ENCODE measurements around the gene RNF112. TPM values are rescaled to one million over a fixed set of nuclear protein-coding genes. Genes with fewer than 3 reads are reported as not detected.

Gene RNF112
- total and polyA plus RNA-seq, 2 of the 8 experiments (the other 6 are each of a cell fraction or from before 2014, with no cell fraction given) = 1.1 to 2.2 TPM

DNA sequence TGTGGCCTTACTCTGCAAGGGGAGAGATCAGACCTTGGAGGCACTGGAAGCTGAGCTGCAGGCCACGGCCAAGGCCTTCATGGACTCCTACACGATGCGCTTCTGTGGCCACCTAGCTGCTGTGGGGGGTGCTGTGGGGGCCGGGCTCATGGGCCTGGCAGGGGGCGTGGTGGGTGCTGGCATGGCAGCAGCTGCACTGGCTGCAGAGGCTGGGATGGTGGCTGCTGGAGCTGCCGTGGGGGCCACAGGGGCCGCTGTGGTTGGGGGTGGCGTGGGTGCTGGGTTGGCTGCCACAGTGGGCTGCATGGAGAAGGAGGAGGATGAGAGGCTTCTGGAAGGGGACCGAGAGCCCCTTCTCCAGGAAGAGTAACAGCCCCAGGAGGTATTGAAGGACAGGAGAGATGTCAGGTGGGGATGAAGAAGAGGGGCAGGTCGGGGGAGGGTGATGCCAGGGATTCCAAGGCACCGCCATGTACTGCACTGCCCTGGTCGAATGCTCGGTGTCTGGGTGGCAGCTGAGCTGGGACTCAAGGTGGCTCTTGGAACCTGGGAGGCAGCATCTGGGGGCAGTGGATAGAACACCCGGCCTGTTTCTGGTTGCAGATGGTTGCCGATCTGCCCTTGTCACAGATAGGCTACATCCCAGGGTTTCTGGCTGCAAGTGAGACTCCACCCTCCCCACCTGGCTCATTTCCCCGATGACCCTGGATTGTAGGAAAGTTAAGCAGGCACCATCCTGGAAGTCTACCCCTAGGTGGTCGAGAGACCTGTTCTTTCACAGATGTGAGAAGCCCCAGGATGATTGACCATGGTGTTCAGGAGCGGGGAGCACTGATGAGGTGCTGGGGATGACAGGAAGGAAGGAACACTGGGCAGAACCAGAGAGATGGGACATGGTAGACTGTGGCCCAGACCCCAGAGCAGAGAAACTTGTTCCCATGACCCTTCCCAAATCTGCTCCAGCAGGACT is 5.1 kb downstream of the RNF112 start:
- H3K9ac ChIP-seq (replicated peaks in 1 of 4; ENCODE audit: extremely low read depth in 1 of 4, low read depth in 3 of 4, low read length in 3 of 4) = no peak overlapping the region
- CTCF ChIA-PET (ENCODE audit: partially characterized antibody) = interaction anchor here (0.7 to 2.7 kb wide), 4 partner anchors 9 to 19 kb away, joined by 3 to 9 read pairs (median 6); no protein-coding TSS in a partner anchor
- H4K5ac ChIP-seq (ENCODE audit: insufficient read length, low read depth, low read length) = no peak overlapping the region
- H3K23ac ChIP-seq (ENCODE audit: insufficient read length) = no peak overlapping the region
- H2AK5ac ChIP-seq (ENCODE audit: low read depth, low read length) = no peak overlapping the region
- POLR2A ChIA-PET (ENCODE audit: partially characterized antibody) = interaction anchor here (0.8 kb wide), 1 partner anchor 32 kb away, joined by 3 read pairs; no protein-coding TSS in a partner anchor
- H2BK12ac ChIP-seq (ENCODE audit: low read depth, low read length) = no peak overlapping the region
- H4K8ac ChIP-seq (ENCODE audit: extremely low read depth, insufficient read depth, low read length) = no peak overlapping the region; the same call in none of the 2 replicates
- H2AFZ ChIP-seq (ENCODE audit: low read length) = no peak overlapping the region
- H2BK5ac ChIP-seq (ENCODE audit: low read depth, low read length) = no peak overlapping the region
- DNase-seq (ENCODE audit: low read depth in 1 of 2, low spot score in 2 of 2) (no peak), FAIRE-seq (no peak)
- H3K36me3 ChIP-seq (ENCODE audit: control insufficient read depth in 2 of 4, insufficient read depth in 4 of 4, low read length in 3 of 4) = no peaks in the 10 kb centered on the region
- H3K27ac ChIP-seq (ENCODE audit: low read depth, low read length) = no peak overlapping the region
- H4K20me1 ChIP-seq (replicated peaks in 1 of 2; ENCODE audit: control insufficient read depth in 1 of 2, insufficient read depth in 2 of 2, low read length in 2 of 2) = no peaks in the 10 kb centered on the region
- H2BK120ac ChIP-seq (replicated peaks; ENCODE audit: low read depth, low read length) = no peak overlapping the region
- H3K9me3 ChIP-seq (ENCODE audit: insufficient read depth in 2 of 2, low read depth in 1 of 2, low read length in 1 of 2) = no peaks in the 10 kb centered on the region
- H4K91ac ChIP-seq (replicated peaks; ENCODE audit: insufficient read length, low read length) = no peak overlapping the region
- H3K18ac ChIP-seq (ENCODE audit: extremely low read depth, low read length) = no peak overlapping the region
- peaks cover 0 to 4% (median under 1%) of the 10 kb centered on the region in 4 experiments; a peak in 2 of 7 replicates for H3K27me3 ChIP-seq (replicated peaks in 1 of 4; ENCODE audit: control insufficient read depth in 3 of 4, extremely low read depth in 1 of 4, insufficient read depth in 3 of 4, low read length in 3 of 4)
- no peak overlapping the region for H3K4me2 ChIP-seq (ENCODE audit: insufficient read depth in 1 of 2, low read depth in 2 of 2, low read length in 2 of 2)
- H3K4me3 ChIP-seq (ENCODE audit: extremely low read depth in 1 of 4, insufficient read depth in 2 of 4, low read depth in 3 of 4, low read length in 4 of 4) = no peak overlapping the region
- no peaks in the 10 kb centered on the region for H3K79me1 ChIP-seq (ENCODE audit: low read depth, low read length)
- no peak overlapping the region for H3K56ac ChIP-seq (replicated peaks; ENCODE audit: insufficient read length, low read depth, low read length)
- H3K79me2 ChIP-seq (ENCODE audit: control insufficient read depth in 1 of 2, insufficient read depth in 2 of 2, low read length in 2 of 2) = no peaks in the 10 kb centered on the region
- H3K4me1 ChIP-seq (replicated peaks in 1 of 4; ENCODE audit: control insufficient read depth in 3 of 4, insufficient read depth in 4 of 4, low read length in 3 of 4) = peaks cover 0 to 6% (median 5%) of the 10 kb centered on the region in 4 experiments; a peak in 4 of 7 replicates
- 94% methylated on average over 16 of the region's 18 CpGs; no CpG with 5 or more reads in 1 of the 2 experiments for WGBS, 2 experiments (ENCODE audit: extremely low coverage in 1 of 2, insufficient coverage in 1 of 2, insufficient read length in 1 of 2, insufficient replicate concordance in 2 of 2, low coverage in 1 of 2, low lambda C conversion rate in 2 of 2, missing lambda C conversion rate in 1 of 2)
- H2BK15ac ChIP-seq (ENCODE audit: low read length) = no peak overlapping the region
- H2BK20ac ChIP-seq (ENCODE audit: low read length) = 0 out of 2 replicates have a peak overlapping the region, but pooled peaks have one; percentile 3
- H3K23me2 ChIP-seq (ENCODE audit: low read depth, low read length) = no peaks in the 10 kb centered on the region
- H3K4ac ChIP-seq (replicated peaks; ENCODE audit: insufficient read length, low read depth, low read length) = no peak overlapping the region
- no peak overlapping the region for H3K14ac ChIP-seq (ENCODE audit: insufficient read length)
- TF ChIP-seq, protein P1, sequence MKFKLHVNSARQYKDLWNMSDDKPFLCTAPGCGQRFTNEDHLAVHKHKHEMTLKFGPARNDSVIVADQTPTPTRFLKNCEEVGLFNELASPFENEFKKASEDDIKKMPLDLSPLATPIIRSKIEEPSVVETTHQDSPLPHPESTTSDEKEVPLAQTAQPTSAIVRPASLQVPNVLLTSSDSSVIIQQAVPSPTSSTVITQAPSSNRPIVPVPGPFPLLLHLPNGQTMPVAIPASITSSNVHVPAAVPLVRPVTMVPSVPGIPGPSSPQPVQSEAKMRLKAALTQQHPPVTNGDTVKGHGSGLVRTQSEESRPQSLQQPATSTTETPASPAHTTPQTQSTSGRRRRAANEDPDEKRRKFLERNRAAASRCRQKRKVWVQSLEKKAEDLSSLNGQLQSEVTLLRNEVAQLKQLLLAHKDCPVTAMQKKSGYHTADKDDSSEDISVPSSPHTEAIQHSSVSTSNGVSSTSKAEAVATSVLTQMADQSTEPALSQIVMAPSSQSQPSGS (IDR thresholded peaks at IDR 0.05; ENCODE audit: low read length) = no peak
- TF ChIP-seq CEBPB (IDR thresholded peaks at IDR 0.05; ENCODE audit: low read depth, low read length) = no peak

Data from H1 (cell line).